ENCODE data around the gene SCG5. TPM values are rescaled to one million over a fixed set of nuclear protein-coding genes. Genes with fewer than 3 reads are reported as not detected.

SCG5 gene
- total RNA-seq, 1 donor from 2014 or later, result 0.92 TPM

DNA sequence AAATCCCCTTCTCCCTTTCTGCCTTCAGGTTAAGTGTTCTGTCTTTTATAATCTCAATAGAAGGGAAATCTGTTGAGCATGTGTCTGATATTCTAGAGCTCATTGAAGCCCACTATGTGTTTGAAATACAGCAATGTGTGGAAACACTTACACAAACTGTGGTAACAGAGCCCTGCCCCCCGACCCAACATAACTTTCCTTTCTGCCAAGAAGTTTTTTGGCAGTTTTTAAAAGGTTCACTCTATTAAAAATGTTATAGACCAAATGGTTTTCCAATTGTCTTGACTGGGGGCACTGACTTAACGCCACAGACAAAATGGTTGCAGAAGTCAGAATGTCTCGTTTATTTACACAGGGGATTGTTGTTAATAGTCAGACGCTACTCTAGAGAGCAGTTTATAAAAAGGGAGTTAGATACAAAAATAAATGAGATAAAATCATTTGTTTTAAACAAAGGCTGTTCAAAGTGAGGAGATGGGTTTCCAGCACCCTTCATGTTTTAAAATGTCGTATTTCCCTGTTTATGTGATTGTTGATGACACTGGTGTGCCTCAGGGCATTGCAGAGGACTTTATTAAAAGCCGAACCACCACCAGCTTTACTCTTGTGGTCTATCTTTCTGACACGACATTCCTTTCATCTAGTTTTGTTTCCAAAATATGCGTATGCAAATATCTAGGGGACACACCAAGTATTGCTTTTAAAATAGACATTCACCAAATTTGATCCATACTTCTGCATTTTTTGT lies 49.6 kb downstream of the SCG5 start:
- no peak for DNase-seq (ENCODE audit: low read depth, low spot score)

DNA sequence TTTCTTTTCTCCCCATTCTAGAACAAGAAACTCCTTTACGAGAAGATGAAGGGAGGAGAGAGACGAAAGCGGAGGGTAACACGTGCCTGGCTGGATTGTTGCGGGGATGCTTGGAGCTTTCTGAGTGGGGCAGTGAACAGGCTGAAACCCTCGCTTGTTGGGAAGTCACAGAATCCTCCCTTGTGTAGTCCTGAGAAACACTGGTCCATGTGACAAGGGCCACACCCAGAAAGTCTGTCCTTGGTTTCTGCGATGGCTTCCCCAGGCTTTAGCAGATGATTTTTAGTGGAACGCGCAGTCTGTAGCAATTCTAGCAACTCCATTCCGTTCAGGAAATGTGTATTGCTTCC lies 50.2 kb downstream of the SCG5 start:
- DNase-seq (ENCODE audit: low read depth, low spot score), result no peak

DNA sequence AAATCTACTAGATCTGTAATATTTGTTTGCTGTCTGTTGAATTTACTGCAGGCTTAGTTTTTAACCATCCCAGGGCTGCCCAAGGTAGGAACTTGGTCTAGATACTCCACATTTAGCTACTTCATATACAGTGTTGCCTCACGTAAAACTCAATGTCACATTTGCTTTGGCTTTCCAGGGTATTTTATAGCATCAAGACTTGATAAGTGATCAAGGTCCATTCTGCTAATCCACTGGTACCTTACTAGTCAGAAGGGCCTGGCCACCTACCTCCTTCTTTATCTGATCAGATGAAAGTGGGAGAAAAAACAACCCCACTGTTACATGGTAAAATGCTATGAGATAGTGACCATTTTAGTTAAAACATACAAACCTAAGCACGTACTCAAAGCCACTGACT lies 50.8 kb downstream of the SCG5 start:
- no peak for DNase-seq (ENCODE audit: low read depth, low spot score)

DNA sequence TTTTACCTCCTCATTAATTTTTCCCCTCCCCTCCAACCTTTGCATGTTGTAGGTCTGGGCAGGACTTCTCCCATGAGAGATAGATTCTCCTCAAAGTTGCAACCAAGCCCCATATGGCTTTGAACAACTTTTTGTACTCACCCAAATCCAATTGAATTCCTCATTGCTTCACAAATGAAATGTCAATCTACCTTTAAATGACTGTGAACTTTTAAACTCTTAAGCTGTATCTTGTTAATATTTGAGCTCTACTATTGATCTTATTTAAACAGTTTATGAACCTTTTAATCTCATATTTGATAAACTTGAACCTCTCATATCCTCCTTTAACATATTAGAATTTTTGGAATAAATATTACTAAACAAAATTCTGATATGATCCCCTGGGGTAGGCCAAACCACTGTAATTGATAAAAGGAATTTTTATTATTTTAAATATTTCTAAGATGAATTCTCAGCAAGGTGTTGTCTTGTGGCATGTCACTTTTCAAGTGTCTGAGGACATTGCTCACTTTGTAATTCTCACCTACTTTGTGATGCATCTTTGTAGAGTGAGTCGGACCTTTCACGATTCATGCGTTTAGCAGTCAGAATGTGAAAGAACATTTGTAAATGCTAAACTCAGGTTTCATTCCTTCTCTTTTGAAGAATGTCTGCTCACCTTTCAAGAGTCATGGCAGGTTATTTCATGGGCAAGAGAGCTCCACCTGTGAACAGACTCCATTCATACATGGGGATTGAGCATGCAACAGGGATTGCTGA lies 52.9 kb downstream of the SCG5 start:
- no peak for DNase-seq (ENCODE audit: low read depth, low spot score)

DNA sequence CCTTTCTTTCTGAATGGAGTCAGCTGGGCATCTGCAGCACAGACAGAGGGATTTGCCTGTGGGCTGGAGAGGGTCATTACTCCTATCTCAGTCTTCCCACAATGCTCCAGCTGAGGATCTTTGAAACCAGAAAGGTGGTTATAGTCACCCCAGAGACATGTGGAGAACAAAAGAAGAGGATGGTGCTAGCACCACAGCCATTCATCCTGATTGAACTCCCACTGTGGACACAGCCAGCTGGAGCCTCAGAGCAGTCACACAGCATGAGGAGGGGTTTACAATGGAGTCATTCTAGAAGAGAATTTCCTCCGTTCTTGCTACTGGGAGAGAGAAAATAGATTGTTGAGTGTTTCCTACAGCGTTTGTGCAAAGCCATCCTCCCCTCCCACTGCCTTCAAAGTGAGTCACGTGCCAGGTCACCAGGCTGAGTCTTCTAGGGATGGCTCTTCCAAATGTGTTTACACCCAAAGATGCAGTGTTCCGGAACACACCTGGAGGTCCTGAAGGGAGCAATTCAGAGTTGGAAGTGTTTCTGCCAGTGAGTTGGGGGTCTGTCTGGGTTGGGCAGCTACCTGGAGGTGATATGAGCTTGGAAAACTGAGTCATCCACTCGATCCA lies 57.4 kb downstream of the SCG5 start:
- no peak for DNase-seq (ENCODE audit: low read depth, low spot score)

DNA sequence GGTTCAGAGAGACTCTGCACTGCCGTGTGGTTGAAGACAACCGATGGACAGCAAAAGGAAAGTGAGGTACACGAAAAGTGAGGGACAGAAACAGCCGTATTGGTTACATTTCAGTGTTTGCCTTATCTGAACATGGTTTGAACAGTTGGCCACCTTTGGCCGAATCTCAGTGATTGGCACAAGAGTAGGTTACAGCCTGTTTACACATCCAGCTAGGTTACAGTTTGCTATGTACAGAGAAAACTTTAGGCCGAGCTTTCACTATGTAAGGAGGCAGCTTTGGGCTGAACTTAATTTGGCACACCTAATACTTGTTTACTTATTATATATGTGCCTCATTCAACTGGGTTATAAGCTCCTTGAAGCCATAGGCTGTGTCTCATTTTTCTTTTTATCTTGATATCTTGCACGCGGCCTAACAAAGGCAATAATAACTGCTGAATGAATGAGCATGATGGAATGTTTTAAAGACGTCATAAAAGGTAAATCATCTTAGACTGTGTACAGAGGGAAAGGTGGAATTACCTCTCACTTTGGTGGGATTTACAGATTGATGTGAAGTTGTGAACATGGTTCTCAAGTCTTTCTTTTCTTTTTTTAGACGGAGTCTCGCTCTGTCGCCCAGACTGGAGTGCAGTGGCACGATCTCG lies 59.1 kb downstream of the SCG5 start:
- no peak for DNase-seq (ENCODE audit: low read depth, low spot score)

DNA sequence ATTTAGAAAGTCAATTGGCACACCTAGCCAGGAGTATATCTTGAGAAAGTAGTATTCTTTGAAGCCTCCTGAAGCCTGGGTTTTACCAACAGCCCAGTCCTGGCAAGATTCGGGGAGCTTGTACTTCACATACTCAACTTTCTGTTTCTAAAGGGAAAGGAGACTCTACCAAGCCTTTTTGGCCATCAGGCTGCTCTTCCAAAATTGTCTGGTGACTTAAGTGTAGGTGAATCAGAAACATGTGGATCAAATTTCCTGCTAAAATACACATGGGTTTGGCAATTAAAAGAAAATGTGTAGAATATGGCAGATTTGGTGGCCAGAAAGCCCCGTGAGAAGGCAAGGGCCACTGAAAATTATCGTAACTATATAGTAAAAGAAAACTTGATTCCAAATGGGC lies 60.4 kb downstream of the SCG5 start:
- no peak for DNase-seq (ENCODE audit: low read depth, low spot score)

DNA sequence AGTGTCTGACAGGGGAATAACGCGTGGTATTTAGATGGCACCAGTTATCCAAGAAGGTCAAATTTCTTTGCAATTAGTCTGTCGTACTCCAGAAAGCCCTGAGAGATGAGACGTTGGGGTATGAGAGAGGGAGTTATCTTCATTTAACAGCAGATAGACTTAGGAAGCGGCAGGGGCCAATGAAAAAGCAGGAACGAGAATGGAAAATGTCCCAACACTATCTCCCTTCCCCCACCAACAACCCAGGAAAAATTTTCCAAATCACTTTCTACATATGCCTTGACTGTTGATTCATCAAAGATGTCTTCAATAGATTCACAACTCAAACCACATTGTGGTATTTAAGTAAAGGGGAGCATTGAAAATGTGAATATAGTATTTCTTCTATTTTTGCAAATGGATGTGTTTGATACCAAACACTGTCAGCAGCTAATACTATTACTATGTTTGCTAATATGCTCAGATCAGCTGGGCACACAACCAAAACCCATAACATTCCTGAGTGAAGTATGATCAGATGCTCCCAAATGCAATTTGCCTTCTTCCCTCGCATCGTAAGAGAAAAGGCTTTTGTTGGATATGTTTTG lies 63.0 kb downstream of the SCG5 start:
- DNase-seq (ENCODE audit: low read depth, low spot score), result no peak

DNA sequence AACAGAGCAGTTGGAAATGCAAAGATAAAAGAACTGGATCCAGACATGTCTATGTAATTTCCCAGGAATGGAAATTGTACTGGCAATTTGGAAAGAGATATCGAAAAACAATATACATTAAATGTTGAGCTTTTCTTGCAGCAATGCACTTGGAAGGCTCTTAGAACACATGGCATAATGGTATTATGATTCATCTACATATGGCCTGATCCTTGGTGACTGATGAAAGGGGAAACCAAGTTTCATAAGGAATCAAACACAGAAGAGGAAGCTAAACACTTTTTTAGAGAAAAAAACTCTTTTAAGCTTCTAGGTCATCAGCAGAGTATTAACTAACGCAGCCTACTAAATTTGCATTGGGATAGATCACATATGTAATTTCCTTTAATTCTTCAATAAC lies 63.9 kb downstream of the SCG5 start:
- no peak for DNase-seq (ENCODE audit: low read depth, low spot score)

DNA sequence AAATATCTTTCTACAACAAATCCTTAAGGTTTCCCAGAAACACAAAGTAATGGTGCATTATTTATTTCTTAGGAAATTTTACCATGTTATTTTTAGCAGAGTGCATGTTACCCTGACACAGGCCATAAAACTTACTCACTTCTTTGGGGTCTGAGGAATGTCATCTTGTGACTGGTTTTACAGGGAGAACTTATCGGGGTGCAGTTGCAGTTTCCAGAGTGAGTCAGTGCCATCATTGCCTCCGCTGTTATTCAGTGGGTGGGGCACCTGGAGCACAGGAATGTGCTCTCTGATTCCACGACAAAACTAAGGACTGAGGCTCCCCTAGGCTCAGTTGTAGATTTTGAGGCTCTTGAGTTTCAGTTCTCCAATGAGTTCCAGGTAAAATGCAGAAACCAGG lies 65.2 kb downstream of the SCG5 start:
- no peak for DNase-seq (ENCODE audit: low read depth, low spot score)

DNA sequence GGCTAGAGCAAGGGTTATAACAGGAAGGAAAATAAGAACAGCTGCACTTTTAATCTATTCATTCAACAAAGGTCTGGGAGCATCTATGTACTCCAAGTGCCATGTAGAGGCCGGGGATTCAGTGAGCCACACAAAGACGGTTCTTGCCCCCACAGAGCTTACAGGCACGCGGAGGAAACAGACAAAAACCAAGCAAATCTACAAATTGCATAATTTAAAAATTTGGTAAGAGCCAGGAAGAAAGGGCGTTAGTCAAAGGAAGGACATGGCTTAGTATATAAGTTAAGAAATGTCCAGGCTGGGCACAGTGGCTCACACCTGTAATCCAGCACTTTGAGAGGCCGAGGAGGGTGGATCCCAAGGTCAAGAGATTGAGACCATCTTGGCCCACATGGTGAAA lies 65.9 kb downstream of the SCG5 start:
- no peak for DNase-seq (ENCODE audit: low read depth, low spot score)

DNA sequence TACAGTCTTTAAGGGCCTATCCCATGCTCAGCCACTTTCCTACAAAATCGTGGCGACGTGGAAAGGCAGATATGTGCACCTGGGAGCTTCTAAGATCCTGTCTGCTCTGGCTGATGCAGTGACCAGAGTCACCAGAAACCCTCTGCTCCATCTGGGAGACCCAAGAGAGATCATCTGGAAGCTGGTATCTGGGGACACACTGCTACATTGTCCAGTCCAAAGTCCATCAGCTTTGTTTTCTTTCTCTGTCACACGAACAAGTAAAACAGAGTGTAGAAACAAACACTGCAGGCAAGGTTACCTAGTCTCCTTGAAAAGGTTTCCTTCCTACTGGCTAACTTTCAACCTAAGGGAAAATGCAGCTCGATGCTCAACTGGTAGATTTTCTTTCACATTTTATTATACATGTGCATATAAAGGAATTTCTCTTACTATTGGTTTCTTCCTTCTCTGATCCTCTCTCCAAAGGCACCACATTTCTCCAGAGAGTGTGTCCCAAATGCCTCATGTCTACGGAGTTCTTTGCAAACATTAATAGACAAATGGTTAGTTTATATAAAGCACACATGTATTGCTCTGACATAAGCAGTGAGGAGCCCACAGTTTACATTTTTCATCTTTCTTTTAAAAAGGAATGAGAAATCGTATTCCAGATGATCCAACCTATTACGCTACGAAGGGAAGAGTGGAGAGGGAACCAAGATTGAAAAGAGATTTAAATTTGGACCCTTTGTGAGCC lies 68.0 kb downstream of the SCG5 start:
- DNase-seq (ENCODE audit: low read depth, low spot score), result no peak

DNA sequence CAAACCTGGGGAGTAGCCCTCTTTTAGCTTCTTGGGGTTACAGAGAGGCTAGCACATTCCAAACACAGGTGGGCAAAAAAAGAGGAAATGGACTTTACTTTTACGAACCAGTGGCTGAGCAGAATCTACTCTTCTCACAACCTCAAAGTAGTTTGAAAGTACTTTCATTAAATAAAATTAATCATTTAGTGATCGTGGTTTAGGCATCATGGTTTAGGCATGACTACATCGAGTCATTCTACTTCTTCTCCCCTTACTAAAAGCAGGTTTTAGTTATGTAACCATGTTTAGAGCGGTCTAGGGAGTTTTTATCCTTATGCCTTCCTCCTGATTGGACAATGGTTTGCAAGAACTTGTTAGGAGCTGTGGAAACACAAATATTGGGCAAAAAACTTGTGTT lies 73.8 kb downstream of the SCG5 start:
- no peak for DNase-seq (ENCODE audit: low read depth, low spot score)

DNA sequence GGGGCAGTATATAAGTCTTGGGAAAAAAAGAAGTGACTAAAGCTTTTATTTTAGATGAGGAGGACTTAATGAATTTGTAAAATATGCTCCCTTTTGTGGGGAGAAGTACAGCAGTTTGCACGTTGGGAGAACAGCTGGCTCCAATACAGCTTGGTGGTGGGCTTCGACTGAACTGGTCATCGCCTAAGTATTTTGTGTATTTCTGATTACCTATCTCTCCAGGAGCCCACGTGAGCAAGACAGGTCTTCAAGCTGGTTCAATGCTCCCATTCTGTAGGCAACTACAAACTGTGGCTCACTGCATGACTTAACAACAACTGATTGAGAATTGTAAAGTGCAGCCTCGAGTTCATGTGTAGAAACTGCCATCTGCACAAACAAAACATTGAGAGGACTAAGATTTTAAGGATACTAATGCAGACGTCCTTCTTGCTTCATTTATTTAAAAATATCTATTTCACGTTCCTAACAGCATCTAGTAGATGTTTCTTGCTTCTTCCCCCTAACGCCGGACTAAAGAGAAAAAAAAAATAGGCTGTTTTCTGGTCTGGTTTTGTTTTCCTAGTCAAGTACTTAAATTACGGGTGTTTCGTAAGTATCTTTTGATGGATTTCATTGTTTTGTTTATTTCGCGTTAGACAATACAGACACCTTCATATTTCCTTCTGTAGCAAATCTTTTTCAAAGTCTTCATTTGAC lies 74.9 kb downstream of the SCG5 start:
- no peak for DNase-seq (ENCODE audit: low read depth, low spot score)

DNA sequence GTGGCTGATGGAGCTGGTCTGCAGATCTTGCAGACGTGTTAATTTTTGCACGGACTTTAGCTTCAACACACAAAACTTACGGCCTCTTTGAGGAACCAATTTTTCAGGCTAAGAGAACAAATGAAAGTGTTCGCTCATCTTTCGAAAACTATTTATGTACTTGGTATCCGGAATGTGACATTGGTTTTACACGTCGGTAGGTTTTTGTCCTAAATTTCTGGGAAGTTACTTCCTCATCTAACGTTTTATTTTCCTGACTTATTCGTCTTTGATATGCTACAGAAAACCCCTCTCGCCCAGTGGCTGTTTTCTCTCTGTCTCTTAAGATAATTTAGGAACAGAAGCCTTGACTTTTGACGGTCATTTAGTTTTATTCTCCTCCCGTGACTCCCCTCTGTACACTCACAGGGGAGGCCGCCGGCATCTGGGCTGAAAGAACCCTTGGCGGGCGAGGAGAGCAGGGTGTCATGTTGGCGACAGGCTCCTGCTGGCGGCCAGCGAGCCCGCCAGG lies 75.5 kb downstream of the SCG5 start:
- no peak for DNase-seq (ENCODE audit: low read depth, low spot score)

DNA sequence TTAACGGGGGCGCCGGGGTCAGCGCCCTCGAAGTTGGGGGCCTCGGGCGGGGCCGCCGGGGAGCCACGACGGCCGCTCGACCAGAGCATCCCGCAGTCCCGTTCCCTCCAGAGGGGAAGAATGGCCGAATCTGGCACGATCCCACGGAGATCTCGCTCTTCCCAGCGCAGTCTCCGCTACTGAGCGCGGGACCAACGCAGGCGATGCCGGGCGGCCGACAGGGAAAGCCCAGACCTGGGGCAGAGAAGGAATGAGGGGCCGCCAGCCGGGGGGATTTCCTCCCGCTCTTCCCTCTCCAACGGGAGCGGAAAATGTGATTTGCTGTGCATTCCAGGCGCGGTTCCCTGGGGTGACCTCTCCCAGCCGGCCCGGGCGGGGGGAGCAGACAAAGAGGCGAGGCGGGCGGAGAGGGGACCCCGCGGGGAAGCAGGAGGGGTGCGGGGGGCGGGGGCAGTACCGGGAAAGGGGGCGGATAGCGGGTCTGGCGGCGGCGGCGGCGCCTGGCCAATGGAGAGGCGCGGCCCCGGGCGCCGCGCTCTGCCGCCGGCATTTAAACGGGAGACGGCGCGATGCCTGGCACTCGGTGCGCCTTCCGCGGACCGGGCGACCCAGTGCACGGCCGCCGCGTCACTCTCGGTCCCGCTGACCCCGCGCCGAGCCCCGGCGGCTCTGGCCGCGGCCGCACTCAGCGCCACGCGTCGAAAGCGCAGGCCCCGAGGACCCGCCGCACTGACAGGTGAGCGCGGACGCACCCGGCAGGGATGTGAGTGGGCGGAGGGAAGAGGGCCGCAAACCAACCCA lies 76.1 kb downstream of the SCG5 start, which contains the start of gene GREM1:
TSS of gene GREM1 (plus strand) at position 579 of the 801 bp plus-strand sequence. CDS start 12,687 bp downstream, outside the sequence.
- no peak for DNase-seq (ENCODE audit: low read depth, low spot score)

DNA sequence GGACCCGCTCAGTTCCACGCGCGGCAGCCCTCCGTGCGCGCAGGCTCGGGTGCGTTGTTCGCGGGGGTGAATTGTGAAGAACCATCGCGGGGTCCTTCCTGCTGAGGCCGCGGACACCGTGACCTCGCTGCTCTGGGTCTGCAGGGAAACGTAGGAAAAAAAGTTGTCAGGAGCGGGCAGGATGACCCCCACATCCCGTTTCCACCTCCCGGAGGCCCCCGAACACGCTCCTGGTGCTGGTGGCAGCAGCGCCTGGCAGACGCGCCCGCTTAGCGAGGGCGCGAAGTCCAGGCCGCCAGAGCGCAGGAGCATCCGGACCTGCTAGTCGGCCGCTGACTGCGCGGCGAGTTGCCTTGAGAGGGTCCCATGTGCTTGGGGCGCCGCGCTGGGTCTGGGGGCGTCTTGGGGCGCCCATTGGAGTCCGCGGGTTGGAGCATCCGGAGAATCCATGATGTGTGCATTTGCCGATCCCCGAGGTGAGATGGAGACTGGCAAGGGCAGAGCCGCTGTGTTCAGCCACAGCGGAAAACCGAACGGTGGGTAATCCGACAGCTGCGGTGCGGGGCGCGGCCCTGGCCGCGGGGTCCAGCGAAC lies 76.8 kb downstream of the SCG5 start:
- no peak for DNase-seq (ENCODE audit: low read depth, low spot score)

DNA sequence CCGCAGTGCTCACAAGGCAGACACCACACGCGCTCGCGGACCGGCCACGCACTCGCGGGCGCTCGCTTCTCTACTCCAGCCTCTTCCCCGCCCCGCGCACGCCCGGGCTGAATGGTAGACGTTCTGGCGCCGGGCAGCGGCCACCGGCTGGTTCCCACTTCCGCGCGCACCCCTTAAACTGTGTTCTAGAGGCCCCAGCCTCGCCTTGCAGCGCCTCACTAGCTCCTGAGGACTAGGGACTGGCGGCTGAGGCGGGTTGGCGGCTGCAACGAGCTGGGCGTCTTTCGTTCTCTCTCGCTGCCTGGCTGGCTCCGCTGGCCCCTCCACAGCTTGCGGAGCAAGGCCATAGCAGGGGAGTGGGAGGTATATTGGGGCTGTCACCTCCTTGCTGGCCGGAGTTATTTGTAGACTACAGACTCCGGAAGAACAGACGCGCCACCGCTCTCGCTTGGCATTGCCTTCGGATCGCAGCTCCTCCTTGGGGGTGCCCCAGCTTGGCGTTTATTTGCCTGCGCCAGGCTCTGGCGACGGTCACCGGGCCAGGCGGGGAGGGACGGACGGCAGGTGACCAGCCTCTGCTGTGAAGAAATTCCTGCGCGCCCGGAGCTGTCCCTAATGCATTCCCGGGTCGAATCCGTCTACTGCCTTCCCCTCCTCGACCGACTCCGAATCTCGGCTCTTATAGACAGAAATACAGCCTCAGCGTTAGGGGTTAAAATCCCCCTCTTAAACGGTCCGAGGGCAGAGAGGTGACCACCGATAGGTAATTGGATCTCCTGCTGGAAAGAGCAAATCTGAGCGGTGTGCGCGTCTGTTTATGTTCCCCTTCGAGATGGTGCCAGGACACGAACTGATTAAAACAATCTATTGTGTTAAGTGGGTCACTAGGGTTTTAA lies 77.6 kb downstream of the SCG5 start:
- no peak for DNase-seq (ENCODE audit: low read depth, low spot score)

All from pulmonary artery endothelial cell (primary cell).